ENCODE data around the gene LRRK2. TPM values are rescaled to one million over a fixed set of nuclear protein-coding genes. Genes with fewer than 3 reads are reported as not detected.

Gene LRRK2
- polyA plus RNA-seq, 2 of the 4 experiments (the other 2 are of a cell fraction): 5.3 to 20.4 TPM

GRCh38 chr12:40338071-40338470 is 113.3 kb downstream of the LRRK2 start:
- no peak for FAIRE-seq
- TF ChIP-seq TP53 (CRISPR knock-in tag; IDR thresholded peaks at IDR 0.05) (no peak), ATOH8 (CRISPR knock-in tag; IDR thresholded peaks at IDR 0.05; ENCODE audit: low read depth) (no peak)
- ChIA-PET CTCF (interaction anchor here (0.6 to 1.6 kb wide), 4 partner anchors 12 to 38 kb away, joined by 3 to 4 read pairs (median 3); no protein-coding TSS in a partner anchor), POLR2A (no interaction called here)
- DNase-seq (ENCODE audit: low read depth in 1 of 2, low spot score in 1 of 2): no peak
- H3K9me3 ChIP-seq: no peaks in the 10 kb centered on the region
- no peak overlapping the region for H3K4me3 ChIP-seq
- H3K4me2 ChIP-seq: no peak overlapping the region
- ATAC-seq: no peak
- 17% methylated on average over 1 of the region's 1 CpG for WGBS (ENCODE audit: missing lambda C conversion rate)
- H3K27ac ChIP-seq: no peak overlapping the region
- H3K4me1 ChIP-seq: no peaks in the 10 kb centered on the region

GRCh38 chr12:40338621-40339020 is 113.8 kb downstream of the LRRK2 start:
- ATAC-seq (no peak), FAIRE-seq (no peak), DNase-seq (ENCODE audit: low read depth in 1 of 2, low spot score in 1 of 2) (no peak)
- no peaks in the 10 kb centered on the region for H3K9me3 ChIP-seq
- no peak overlapping the region for H3K4me2 ChIP-seq
- ChIA-PET CTCF (interaction anchor here (1.1 to 1.6 kb wide), 2 partner anchors 12 to 25 kb away, joined by 3 to 4 read pairs; no protein-coding TSS in a partner anchor), POLR2A (no interaction called here)
- no peak overlapping the region for H3K4me3 ChIP-seq
- no peak overlapping the region for H3K27ac ChIP-seq
- no peaks in the 10 kb centered on the region for H3K4me1 ChIP-seq
- TF ChIP-seq JUNB (IDR thresholded peaks at IDR 0.05): no peak
- no peak for TF ChIP-seq FOSL2 (IDR thresholded peaks at IDR 0.05)
- no peak for TF ChIP-seq FOSL2 (CRISPR knock-in tag; IDR thresholded peaks at IDR 0.05)
- TF ChIP-seq ZNF302 (CRISPR knock-in tag; IDR thresholded peaks at IDR 0.05): no peak
- TF ChIP-seq FOSB (CRISPR knock-in tag; IDR thresholded peaks at IDR 0.05): no peak
- no peak for TF ChIP-seq RFX5 (IDR thresholded peaks at IDR 0.05)
- TF ChIP-seq EHMT2 (IDR thresholded peaks at IDR 0.05; ENCODE audit: low read depth): no peak
- no peak for TF ChIP-seq CTCF (IDR thresholded peaks at IDR 0.05)
- TF ChIP-seq PBX3 (IDR thresholded peaks at IDR 0.05): no peak
- TF ChIP-seq ELK1 (IDR thresholded peaks at IDR 0.05; ENCODE audit: low read depth, low read length): no peak
- no peak for TF ChIP-seq NFE2L2 (conservative IDR thresholded peaks at IDR 0.05; ENCODE audit: low read length)

- H3K4me2 ChIP-seq: no peak overlapping the region
- ChIA-PET POLR2A (interaction anchor here (0.5 kb wide), 1 partner anchor 378 kb away, joined by 3 read pairs; no protein-coding TSS in a partner anchor), CTCF (no interaction called here)
- DNase-seq (ENCODE audit: low read depth in 1 of 2, low spot score in 1 of 2) (no peak), FAIRE-seq (no peak), ATAC-seq (no peak)
- H3K4me3 ChIP-seq: no peak overlapping the region
- TF ChIP-seq POLR2AphosphoS2 (conservative IDR thresholded peaks at IDR 0.05; ENCODE audit: low read length) (no peak), EHMT2 (IDR thresholded peaks at IDR 0.05; ENCODE audit: low read depth) (no peak), E2F6 (IDR thresholded peaks at IDR 0.05; ENCODE audit: borderline replicate concordance, low read depth) (no peak), RARB (CRISPR knock-in tag; IDR thresholded peaks at IDR 0.05) (no peak)
- no peak overlapping the region for H3K27ac ChIP-seq
- no peaks in the 10 kb centered on the region for H3K4me1 ChIP-seq
- 85% methylated on average over 2 of the region's 2 CpGs for WGBS (ENCODE audit: missing lambda C conversion rate)
- no peaks in the 10 kb centered on the region for H3K9me3 ChIP-seq
Measured at GRCh38 chr12:40342010-40342409, 117.2 kb downstream of the LRRK2 start.

Measured in A549 (cell line).